HT1080 (cell line): ENCODE measurements around the gene LCN6. TPM values are rescaled to one million over a fixed set of nuclear protein-coding genes. Genes with fewer than 3 reads are reported as not detected.

Experiments used
- DNase-seq: peaks from one replicate; pipeline ENCODE4 v3.0.0-alpha.2; 2015; ENCODE audit warnings: low read depth
- total RNA-seq: library from RNA; depleted of rRNA; stranded (reverse); fragments of >200 nt; shearing (Covaris generic); gene quantifications from 2 replicates; pipeline ENCODE4 v1.2.3, GENCODE V29; 2014

LCN6 gene
- total RNA-seq, 1 experiment from 2014 or later: not detected

DNA sequence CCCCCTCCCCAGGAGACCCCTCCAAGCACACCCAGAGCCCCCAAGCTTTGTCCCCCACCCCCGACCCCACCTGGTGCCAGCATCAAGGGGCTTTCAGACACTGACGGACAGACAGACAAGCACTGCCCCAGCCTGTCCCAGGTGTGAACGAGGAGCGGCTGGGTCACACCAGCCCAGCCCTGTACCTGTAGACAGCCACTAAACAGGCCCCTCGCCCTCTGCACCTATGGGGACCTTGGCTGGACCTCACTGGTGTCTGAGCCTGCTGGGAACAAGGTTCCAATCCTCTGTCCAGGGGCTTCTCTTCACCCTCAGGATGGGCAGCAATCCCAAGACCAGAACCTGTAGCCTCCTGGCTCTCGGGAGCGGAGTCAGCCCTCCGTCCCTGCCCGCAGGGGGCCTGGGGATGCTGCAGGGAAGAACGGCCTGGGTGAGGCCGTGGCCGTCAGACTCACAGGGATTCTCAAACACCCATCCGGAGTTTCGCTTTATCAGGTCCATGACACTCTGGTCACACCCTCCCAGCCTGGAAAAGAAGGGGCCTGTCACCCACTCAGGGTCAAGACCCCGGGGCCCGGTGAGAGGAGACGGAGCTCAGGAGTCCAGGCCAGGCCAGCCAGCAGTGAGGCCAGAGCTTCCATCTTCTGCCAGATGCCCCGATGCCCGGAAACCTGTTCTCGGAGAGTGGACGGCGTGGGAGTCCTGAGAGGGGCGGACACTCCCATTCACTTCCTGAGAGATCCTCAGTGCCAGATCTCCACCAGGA, 2.8 kb downstream of the LCN6 start:
- no peak for DNase-seq

DNA sequence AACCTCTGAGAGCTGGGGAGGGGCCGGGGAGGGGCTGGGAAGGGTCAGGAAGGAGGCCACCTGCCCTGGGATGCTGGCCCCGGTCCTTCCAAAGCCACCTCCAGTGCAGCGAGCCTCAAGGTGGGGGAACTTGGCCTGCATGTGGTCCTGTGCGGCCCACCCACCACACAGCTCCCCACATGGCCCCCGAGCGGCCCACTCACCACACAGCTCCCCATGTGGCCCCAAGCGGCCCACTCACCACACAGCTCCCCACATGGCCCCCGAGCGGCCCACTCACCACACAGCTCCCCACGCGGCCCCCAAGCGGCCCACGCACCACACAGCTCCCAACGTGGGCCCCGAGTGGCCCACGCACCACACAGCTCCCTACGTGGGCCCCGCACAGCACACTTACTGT, 3.6 kb downstream of the LCN6 start:
- DNase-seq: no peak

GRCh38 chr9:136743639-136744211, 4.6 kb downstream of the LCN6 start:
- no peak for DNase-seq

- DNase-seq: no peak
These were observed 5.5 kb downstream of the LCN6 start, which contains the start of gene LCN10 for GRCh38 chr9:136742591-136743391. TSS of gene LCN10 (minus strand) at chr9:136742940. CDS start at chr9:136742903, 37 bp downstream.

DNA sequence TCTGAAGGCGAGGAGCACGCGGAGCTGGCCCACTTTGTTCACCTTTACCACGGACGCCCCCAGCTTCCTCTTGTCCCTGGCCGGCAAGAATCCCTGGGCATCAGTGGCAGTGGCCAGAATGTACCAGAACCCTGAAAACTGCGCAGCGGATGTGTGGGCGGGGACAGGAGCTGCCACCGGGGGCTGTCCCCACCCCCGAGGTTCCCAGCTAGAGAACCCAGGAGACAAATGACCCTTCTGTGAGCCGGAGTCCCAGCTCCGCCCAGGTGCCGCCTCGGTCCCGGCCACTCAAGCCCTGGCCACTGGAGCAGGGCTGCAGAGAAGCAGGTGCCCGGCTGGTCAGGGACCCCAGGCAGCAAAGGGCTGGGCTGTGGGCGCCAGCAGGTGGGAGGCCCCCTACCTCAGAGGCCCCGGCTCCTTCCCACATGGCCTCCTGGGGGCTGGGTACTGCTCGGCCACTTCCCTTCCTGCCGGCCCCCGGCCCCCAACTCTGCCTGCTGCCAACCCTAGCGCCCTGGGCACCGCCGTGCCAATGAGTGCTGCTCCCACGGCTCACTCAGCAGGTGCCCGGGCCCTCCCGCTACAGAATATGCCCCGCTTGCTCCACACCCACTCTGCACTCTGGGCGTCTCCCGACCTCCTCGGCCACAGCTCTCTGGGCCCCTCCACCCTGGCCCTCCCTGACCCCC, 6.3 kb downstream of the LCN6 start:
- DNase-seq: no peak

GRCh38 chr9:136740971-136741882, 7.1 kb downstream of the LCN6 start:
- no peak for DNase-seq

DNA sequence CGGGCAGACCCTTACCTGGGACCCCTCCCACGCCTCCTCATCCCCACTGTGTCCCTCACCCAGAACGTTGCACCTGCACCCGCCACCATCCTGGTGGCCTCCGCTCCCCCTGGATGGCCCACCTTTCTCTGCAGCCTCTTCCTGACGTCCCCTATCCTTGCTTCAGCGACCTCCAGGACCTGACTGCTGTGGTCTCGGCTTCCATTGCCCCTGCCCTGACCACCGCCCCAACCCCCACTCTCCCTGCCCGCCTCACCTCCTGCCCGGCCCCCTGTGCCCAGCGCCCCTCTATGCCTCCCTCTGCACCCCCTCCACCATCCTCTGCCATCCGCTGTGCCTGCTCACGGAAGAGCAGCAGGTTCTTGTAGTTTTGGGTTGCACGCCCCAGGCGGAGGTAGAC, 7.8 kb downstream of the LCN6 start:
- DNase-seq: no peak

GRCh38 chr9:136740069-136740468, 8.3 kb downstream of the LCN6 start:
- no peak for DNase-seq

- no peak for DNase-seq
These were observed 8.8 kb downstream of the LCN6 start for GRCh38 chr9:136739509-136739908.

GRCh38 chr9:136738960-136739359, 9.4 kb downstream of the LCN6 start:
- DNase-seq: no peak

GRCh38 chr9:136735812-136736480, 12.4 kb downstream of the LCN6 start:
- DNase-seq: no peak

- DNase-seq: no peak
These were observed 13.4 kb downstream of the LCN6 start for GRCh38 chr9:136734837-136735496.

- DNase-seq: no peak
These were observed 14.7 kb downstream of the LCN6 start for GRCh38 chr9:136733611-136734010.

DNA sequence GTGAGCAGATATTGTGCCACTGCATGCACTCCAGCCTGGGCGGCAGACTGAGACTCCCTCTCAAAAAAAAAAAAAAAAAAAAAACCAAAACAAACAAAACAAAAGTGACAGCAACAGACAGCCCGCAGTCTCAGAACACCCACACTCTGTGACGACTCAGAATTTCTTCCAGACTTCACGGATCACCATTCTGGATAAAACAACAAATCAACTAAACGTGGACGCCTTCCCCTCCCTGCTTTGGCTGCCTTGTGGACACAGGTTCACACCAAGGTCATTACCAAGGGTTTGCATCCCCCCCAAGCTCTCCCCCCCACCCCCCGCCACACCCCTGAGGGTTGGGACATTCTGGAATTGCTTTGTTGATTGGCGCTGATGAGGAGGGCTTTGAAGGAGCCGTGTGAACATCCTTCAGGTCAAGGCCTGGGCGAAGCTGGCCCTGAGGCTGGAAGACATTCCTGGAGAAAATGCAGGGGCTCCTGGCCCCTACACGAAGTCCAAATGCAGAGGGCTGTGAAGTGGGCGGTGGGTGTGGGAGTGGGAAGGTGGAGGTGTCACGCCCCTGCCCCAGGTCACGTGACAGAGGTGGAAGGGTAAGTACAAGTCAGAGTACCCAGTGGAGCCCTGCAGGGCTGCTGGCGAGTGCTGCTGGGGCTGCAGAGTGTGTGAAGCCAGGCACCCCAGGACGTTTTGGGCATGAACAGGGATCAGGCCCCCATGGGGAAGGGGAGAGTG, 15.7 kb downstream of the LCN6 start:
- DNase-seq: no peak

DNA sequence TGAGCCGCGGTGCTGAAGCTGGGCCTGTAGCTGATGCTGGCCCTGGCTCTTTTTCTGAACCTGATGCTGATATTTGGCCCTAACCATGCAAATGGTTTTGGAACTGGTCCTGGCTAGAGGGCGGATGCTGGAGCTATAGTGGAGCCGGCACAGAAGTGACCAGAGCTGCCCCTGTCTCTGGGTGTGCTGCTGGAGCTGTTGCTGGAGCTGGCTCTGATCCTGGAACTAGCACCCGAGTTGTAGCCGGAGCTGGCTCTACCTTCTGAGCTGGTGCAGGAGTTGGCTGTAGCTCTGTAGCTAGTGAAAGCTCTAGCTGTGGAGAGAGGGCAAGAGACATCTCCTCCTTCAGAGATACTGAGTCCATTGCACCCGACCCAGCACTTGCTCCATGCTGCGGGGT, 18.4 kb downstream of the LCN6 start:
- no peak for DNase-seq

- no peak for DNase-seq
These were observed 19.2 kb downstream of the LCN6 start for GRCh38 chr9:136729144-136729543.

- no peak for DNase-seq
These were observed 19.7 kb downstream of the LCN6 start for GRCh38 chr9:136728548-136729123.

DNA sequence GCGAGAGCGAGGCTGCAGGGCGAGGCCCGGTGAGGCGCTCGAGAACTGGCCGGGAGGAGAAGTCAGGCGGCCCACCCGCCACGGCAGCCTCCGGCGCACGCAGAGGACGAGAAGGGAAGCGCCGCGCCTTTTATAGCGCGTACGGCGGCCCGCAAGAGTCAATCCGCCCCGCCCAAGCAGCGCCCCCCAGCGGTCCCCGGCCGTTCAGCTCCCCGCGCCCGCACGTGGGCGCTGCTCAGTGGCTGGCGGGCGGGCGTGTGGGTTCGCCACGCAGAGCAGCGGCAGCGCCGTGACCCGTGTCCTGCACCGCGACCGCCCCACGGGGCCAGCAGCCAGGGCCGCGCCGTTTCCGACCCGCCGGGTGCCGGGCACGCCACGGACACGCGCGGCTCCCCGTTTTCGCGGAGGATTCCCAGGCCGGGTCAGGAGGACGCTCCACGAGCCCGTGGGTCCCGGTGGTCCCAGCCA, 20.2 kb downstream of the LCN6 start:
- DNase-seq: peak; percentile 73
